Measurements from ENCODE around the gene QTRT2.

The QTRT2 gene

GRCh38 chr3:114025451-114025850 is 31.1 kb upstream of the QTRT2 start:
- H3K27ac ChIP-seq = no peak overlapping the region
- no peak for TF ChIP-seq CTCF (conservative IDR thresholded peaks at IDR 0.05; ENCODE audit: low read depth)
- ChIA-PET POLR2A (ENCODE audit: low non-redundant PET) (no interaction called here), CTCF (no interaction called here)
- no peak for DNase-seq (ENCODE audit: low spot score)

GRCh38 chr3:114026331-114026730 is 30.2 kb upstream of the QTRT2 start:
- ChIA-PET POLR2A (ENCODE audit: low non-redundant PET) (no interaction called here), CTCF (no interaction called here)
- H3K27ac ChIP-seq = no peak overlapping the region
- DNase-seq (ENCODE audit: low spot score) = no peak
- no peak for TF ChIP-seq CTCF (conservative IDR thresholded peaks at IDR 0.05; ENCODE audit: low read depth)

DNA sequence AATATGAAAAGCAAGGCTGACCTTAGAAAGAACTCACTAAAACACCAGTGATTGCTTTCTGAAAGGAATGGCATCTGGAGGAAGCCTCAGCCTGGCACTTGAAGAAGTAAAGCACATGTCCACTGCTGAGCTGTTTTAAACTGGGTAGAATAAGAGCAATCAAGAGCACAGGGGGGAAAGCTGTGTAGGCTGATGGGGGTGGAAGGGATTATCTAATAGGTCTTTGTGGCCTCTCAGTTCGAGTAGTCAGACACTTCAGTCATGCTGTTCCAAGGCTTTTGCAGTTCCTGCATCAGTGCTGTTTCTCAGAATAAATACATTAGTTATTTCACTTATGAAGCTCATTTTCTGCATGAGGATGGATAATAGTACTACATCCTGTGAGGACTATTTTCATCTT is 22.8 kb upstream of the QTRT2 start:
- H3K27ac ChIP-seq = no peak overlapping the region
- no peak for TF ChIP-seq CTCF (conservative IDR thresholded peaks at IDR 0.05; ENCODE audit: low read depth)
- DNase-seq (ENCODE audit: low spot score) = no peak
- POLR2A ChIA-PET (ENCODE audit: low non-redundant PET) = no interaction called here
- CTCF ChIA-PET = no interaction called here

- H3K27ac ChIP-seq = no peak overlapping the region
- no peak for TF ChIP-seq CTCF (conservative IDR thresholded peaks at IDR 0.05; ENCODE audit: low read depth)
- ChIA-PET CTCF (no interaction called here), POLR2A (ENCODE audit: low non-redundant PET) (no interaction called here)
- no peak for DNase-seq (ENCODE audit: low spot score)
These were observed 22.3 kb upstream of the QTRT2 start for GRCh38 chr3:114034211-114034610.

GRCh38 chr3:114034787-114035545 is 21.6 kb upstream of the QTRT2 start:
- DNase-seq (ENCODE audit: low spot score) = no peak
- POLR2A ChIA-PET (ENCODE audit: low non-redundant PET) = no interaction called here
- no peak for TF ChIP-seq CTCF (conservative IDR thresholded peaks at IDR 0.05; ENCODE audit: low read depth)
- no peak overlapping the region for H3K27ac ChIP-seq
- CTCF ChIA-PET = no interaction called here

- DNase-seq (ENCODE audit: low spot score) = no peak
- ChIA-PET CTCF (no interaction called here), POLR2A (ENCODE audit: low non-redundant PET) (no interaction called here)
- H3K27ac ChIP-seq = no peak overlapping the region
- no peak for TF ChIP-seq CTCF (conservative IDR thresholded peaks at IDR 0.05; ENCODE audit: low read depth)
These were observed 20.6 kb upstream of the QTRT2 start for GRCh38 chr3:114035896-114036295.

Measured in RWPE1 (cell line).